ENCODE results near the gene ATF1. TPM values are rescaled to one million over a fixed set of nuclear protein-coding genes. Genes with fewer than 3 reads are reported as not detected.
"Not testable (repeated sequence)": the region's sequence is repeated elsewhere in the genome, so short reads cannot be mapped to it uniquely, and the experiment has no call there.

The ATF1 gene
- total RNA-seq, 1 donor: 31.0 TPM

DNA sequence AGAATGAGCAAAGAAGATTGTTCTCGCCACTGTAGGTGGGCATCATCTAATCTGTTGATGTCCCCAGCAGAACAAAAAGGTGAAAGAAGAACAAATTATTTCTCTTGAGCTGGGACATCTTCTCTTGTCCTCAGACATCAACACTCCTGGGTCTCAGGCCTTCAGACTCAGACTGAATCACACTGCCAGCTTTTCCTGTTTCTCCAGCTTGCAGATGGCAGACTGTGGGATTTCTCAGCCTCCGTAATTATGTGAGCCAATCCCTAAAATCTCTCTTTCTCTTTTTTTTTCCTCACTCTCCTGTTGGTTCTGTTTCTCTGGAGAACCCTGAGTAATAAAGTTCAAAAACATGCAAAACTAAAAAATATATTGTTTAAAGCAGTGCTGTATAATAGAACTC, 75.1 kb downstream of the ATF1 start:
- no peak for DNase-seq (ENCODE audit: low read depth)
- no peak overlapping the region for H3K4me3 ChIP-seq (ENCODE audit: low read depth, low read length)
- TF ChIP-seq, protein P1, sequence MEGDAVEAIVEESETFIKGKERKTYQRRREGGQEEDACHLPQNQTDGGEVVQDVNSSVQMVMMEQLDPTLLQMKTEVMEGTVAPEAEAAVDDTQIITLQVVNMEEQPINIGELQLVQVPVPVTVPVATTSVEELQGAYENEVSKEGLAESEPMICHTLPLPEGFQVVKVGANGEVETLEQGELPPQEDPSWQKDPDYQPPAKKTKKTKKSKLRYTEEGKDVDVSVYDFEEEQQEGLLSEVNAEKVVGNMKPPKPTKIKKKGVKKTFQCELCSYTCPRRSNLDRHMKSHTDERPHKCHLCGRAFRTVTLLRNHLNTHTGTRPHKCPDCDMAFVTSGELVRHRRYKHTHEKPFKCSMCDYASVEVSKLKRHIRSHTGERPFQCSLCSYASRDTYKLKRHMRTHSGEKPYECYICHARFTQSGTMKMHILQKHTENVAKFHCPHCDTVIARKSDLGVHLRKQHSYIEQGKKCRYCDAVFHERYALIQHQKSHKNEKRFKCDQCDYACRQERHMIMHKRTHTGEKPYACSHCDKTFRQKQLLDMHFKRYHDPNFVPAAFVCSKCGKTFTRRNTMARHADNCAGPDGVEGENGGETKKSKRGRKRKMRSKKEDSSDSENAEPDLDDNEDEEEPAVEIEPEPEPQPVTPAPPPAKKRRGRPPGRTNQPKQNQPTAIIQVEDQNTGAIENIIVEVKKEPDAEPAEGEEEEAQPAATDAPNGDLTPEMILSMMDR (IDR thresholded peaks at IDR 0.05; ENCODE audit: insufficient read depth, low read length): no peak

DNA sequence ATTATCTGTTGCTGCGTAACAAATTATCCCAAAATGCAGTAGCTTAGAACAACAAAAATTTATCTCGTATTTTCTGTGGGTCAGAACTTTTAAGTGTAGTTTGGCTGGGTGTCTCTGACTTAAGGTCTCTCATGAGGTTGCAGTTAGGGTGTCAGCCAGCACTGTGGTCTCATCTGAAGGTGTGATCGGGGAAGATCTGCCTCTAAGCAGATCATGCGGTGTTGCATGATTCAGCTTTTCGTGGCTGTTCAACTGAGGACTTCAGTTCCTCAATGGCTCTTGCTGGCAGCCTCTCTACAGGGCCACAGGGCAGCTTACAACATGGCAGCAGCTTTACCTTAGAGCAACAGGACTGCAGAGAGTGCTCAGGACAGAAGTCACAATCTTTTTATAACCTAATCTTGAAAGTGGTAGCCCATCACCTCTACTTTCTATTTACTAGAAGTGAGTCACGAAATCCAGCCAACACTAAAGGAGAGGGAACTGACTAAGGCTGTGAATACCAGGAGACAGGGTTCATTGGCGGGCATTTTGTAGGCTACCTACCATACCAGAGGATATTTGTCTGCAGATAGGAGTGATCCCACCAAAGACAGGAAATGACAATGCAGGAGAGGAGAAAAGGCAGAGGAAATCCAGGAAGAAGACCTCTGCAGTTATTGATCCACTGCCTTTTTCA, 77.0 kb downstream of the ATF1 start:
- TF ChIP-seq, protein P1 (IDR thresholded peaks at IDR 0.05; ENCODE audit: insufficient read depth, low read length): no peak
- no peak overlapping the region for H3K4me3 ChIP-seq (ENCODE audit: low read depth, low read length)
- no peak for DNase-seq (ENCODE audit: low read depth)

DNA sequence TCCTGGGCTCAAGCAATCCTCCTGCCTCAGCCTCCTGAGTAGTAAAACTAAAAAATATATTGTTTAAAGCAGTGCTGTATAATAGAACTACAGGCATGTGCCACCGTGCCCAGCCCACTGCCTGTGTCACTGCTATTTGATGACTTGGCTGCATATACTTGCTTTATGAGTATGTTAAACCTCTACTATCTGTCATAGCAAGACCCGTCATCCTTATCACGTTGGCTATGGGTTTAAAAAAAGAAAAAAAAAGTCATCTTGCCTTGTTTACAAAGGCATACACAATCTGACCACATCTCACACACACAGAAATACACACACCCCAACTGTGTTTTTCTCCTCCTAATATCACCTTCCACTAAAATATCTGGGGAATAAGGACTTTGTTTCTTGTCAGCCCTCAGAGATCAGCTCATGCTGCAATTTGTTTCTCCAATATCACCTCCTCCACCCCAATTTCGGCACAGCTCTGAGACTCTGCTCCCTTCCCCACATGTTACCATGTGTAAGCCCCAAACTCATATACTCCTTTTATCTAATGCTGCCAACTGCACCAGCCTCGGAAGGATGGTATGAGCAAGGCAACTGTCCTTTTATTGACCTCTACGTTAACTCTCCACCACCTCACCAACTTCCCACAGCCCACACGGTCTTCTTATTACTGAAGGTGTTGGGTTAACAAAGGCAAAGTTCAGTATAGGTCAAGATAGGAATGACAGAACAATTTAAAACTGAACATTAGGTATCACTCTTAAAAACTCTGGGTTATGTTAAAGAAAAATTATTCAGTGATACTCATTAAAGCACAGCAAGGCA, 78.0 kb downstream of the ATF1 start:
- TF ChIP-seq, protein P1 (IDR thresholded peaks at IDR 0.05; ENCODE audit: insufficient read depth, low read length): no peak
- H3K4me3 ChIP-seq (ENCODE audit: low read depth, low read length): no peak overlapping the region
- DNase-seq (ENCODE audit: low read depth): no peak

DNA sequence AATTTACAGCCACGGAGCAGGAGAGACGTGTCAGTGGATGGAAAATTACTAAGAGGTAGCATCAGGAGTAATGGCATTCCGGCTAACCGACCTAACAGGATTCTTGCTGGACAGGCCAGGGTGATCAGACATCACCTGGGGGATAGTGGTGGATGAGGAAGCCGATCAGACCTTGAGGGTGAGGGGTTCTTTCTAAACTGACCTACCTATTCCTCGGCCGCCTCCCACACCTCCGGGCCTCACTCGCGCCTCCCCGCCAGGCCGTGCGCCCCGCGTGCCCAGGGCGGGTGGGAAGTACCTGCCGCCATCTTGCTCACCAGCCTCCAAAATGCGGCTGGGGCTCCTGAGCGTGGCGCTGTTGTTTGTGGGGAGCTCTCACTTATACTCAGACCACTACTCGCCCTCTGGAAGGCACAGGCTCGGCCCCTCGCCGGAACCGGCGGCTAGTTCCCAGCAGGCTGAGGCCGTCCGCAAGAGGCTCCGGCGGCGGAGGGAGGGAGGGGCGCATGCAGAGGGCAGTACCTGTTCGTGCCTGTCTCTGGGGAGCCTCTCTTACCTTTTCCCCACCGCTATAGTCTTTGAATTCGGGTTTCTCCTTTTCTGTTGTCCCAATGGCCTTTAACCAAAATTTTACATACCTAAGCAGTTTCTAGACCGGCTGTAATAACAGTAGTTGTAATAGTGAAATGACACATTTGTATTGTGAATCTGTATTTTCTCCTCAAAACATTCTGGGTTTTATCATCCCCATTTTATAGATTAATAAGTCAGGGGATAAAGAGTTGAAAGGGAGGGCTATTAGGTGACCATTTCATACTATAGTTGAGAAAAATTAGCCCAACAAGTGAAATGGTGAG, 79.0 kb downstream of the ATF1 start, which contains the start of gene TMPRSS12:
Gene TMPRSS12 (plus strand): TSS at position 290 of the 857 bp plus-strand sequence. CDS start 39 bp downstream, at position 329.
- no peak for DNase-seq (ENCODE audit: low read depth)
- H3K4me3 ChIP-seq (ENCODE audit: low read depth, low read length): no peak within 1 kb of the TSS
- TF ChIP-seq, protein P1 (IDR thresholded peaks at IDR 0.05; ENCODE audit: insufficient read depth, low read length): no peak

DNA sequence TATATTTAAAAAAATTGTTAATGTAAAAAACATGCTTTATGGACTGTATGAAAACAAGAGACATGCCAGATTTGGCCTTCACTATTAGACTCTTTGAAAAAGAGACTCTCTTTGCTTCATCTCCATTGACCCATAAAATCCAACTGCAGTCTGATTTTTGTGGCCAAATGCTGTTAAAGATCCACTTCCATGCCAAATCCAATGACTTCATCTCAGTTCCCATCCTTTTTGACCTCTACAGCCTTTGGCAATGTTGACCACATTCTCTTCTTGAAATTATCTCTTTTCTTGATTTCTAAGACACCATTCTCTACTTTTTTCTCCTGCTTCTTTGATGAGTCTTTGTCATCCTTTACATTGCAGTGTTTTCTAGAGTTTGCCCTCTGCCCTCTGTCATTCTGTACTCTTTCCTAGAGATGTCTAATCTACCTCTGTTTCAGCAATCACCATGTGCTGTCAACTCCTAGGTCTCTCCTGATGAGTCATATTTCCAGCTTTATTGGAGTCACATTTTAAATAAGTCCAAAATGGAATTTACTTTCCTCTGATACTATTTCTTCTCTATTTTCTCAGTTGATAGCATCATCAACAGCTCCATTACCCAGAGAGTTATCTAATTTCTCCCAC, 81.2 kb downstream of the ATF1 start:
- H3K4me3 ChIP-seq (ENCODE audit: low read depth, low read length): no peak overlapping the region
- DNase-seq (ENCODE audit: low read depth): peak; percentile 15
- TF ChIP-seq, protein P1 (IDR thresholded peaks at IDR 0.05; ENCODE audit: insufficient read depth, low read length): no peak

DNA sequence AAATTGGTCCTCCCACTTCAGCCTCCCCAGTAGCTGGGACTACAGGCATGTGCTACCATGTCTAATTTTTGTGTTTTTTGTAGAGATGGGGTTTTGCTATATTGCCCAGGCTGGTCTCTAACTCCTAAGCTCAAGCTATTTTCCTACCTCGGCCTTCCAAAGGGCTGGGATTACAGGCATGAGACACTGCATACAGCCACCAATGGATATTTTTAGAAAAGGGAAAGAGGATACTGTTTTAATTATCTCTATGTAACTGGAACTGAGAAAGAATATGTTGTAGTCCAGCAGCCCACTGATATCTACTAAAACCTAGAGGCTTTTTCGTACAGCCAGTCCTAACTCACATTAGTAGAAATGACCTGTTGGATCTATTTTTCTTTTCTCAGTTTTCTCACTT, 85.1 kb downstream of the ATF1 start:
- no peak overlapping the region for H3K4me3 ChIP-seq (ENCODE audit: low read depth, low read length)
- TF ChIP-seq, protein P1 (IDR thresholded peaks at IDR 0.05; ENCODE audit: insufficient read depth, low read length): no peak

DNA sequence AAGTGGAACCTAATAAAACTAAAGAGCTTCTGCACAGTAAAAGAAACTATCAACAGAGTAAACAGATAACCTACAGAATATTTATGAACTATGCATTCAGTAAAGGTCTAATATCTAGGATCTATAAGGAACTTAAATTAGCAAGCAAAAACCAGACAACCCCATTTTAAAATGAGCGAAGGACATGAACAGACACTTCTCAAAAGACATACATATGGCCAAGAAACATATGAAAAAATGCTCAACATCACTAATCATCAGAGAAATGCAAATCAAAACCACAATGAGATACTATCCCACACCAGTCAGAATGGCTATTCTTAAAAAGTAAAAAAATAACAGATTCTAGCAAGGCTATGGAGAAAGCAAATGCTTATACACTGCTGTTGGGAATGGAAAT, 91.3 kb downstream of the ATF1 start:
- H3K4me3 ChIP-seq (ENCODE audit: low read depth, low read length); DNase-seq (ENCODE audit: low read depth): not testable (repeated sequence)

More for the DNA sequence above, 85.1 kb downstream of the ATF1 start:
- no peak for DNase-seq (ENCODE audit: low read depth)

DNA sequence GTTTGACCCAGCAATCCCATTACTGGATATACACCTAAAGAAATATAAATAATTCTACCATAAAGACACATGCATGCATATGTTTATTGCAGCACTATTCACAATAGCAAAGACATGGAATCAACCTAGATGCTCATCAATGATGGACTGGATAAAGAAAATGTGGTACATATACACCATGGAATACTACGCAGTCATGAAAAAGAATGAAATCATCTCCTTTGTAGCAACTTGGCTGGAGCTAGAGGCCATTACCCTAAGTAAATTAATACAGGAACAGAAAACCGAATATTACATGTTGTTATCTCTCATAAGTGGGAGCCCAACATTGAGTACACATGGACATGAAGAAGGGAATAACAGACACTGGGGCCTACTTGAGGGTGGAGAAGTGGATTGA, 91.8 kb downstream of the ATF1 start:
- not testable (repeated sequence) for DNase-seq (ENCODE audit: low read depth); H3K4me3 ChIP-seq (ENCODE audit: low read depth, low read length)
